ENCODE results near the gene LPCAT1. TPM values are rescaled to one million over a fixed set of nuclear protein-coding genes. Genes with fewer than 3 reads are reported as not detected.

LPCAT1 gene
- total and polyA plus RNA-seq, 2 of the 4 experiments (the other 2 are of a cell fraction) = 17.7 to 33.6 TPM

GRCh38 chr5:1570975-1571374 is 47.2 kb upstream of the LPCAT1 start:
- Histone ChIP-seq H2BK20ac (ENCODE audit: low read depth, low read length) (no peak overlapping the region), H3K4me2 (ENCODE audit: low read depth, low read length) (no peak overlapping the region), H4K5ac (ENCODE audit: low read depth, low read length) (no peak overlapping the region), H2AFZ (replicated peaks; ENCODE audit: low read length, poor library complexity) (no peak overlapping the region), H3K79me1 (ENCODE audit: low read depth in 1 of 2, low read length in 2 of 2) (no peaks in the 10 kb centered on the region), H3K23ac (ENCODE audit: low read depth, low read length) (no peak overlapping the region), H3K18ac (ENCODE audit: low read depth, low read length) (no peak overlapping the region), H3K36me3 (ENCODE audit: control insufficient read depth, insufficient read depth, low read length) (no peaks in the 10 kb centered on the region), H3K14ac (replicated peaks; ENCODE audit: low read depth, low read length) (no peak overlapping the region), H3K9me3 (ENCODE audit: control insufficient read depth, insufficient read depth, low read length) (no peaks in the 10 kb centered on the region), H3K4me3 (ENCODE audit: insufficient read depth, low read depth, low read length) (no peak overlapping the region), H3K27ac (ENCODE audit: insufficient read depth, low read length) (no peak overlapping the region), H4K91ac (ENCODE audit: insufficient read depth, low read depth, low read length) (no peak overlapping the region), H2BK15ac (ENCODE audit: low read depth, low read length) (no peak overlapping the region), H2AK9ac (replicated peaks; ENCODE audit: low read depth, low read length, poor library complexity) (no peak overlapping the region), H3K4ac (ENCODE audit: low read depth, low read length) (no peak overlapping the region), H3K9ac (ENCODE audit: low read depth, low read length) (no peak overlapping the region), H4K20me1 (ENCODE audit: insufficient read depth, low read length) (no peaks in the 10 kb centered on the region), H3K4me1 (ENCODE audit: control insufficient read depth, insufficient read depth, low read length) (peaks cover 6% of the 10 kb centered on the region), H3K27me3 (ENCODE audit: control insufficient read depth, insufficient read depth, low read length) (peaks cover 7% of the 10 kb centered on the region), H2BK5ac (ENCODE audit: low read depth, low read length, poor library complexity, severe bottlenecking) (no peak overlapping the region), H2BK120ac (ENCODE audit: low read depth, low read length) (no peak overlapping the region), H3K56ac (ENCODE audit: extremely low read depth, insufficient read depth, low read length) (no peak overlapping the region), H3K9me1 (ENCODE audit: insufficient read depth, low read length) (no peaks in the 10 kb centered on the region), H4K8ac (ENCODE audit: low read depth in 2 of 2, low read length in 2 of 2) (no peak overlapping the region), H2AK5ac (ENCODE audit: low read depth, low read length) (no peak overlapping the region)
- dilution Hi-C loops (cut with HindIII; ENCODE audit: low sequenced_read_pairs, unreplicated experiment) (no loop called here), intact Hi-C loops (cut with micrococcal nuclease) (no loop called here), in situ Hi-C loops (cut with MboI; ENCODE audit: low sequenced_read_pairs) (no loop called here)
- DNase-seq (no peak), ATAC-seq (ENCODE audit: low read depth) (no peak)
- ChIA-PET POLR2A (ENCODE audit: unreplicated experiment) (no interaction called here), CTCF (no interaction called here)
- BruUV-seq (replicated peaks) = no TSS peak
- 100% methylated on average over 2 of the region's 10 CpGs; no CpG with 5 or more reads in 1 of the 2 experiments for WGBS, 2 experiments (ENCODE audit: extremely low coverage in 2 of 2, insufficient read length in 1 of 2)
- TF ChIP-seq ELK1 (IDR thresholded peaks at IDR 0.05; ENCODE audit: borderline replicate concordance, low read depth, low read length) = no peak
- TF ChIP-seq RCOR1 (IDR thresholded peaks at IDR 0.05; ENCODE audit: insufficient replicate concordance, low read length) = no peak
- no peak for TF ChIP-seq USF2 (IDR thresholded peaks at IDR 0.05; ENCODE audit: low read depth, low read length)
- TF ChIP-seq BHLHE40 (IDR thresholded peaks at IDR 0.05; ENCODE audit: low read depth, low read length) = no peak
- no peak for TF ChIP-seq RFX5 (IDR thresholded peaks at IDR 0.05; ENCODE audit: low read depth, low read length)

All from IMR-90 (cell line).